H7 (cell line): ENCODE measurements around the gene SLC22A2. TPM values are rescaled to one million over a fixed set of nuclear protein-coding genes. Genes with fewer than 3 reads are reported as not detected.

Experiments
- DNase-seq: peaks from one replicate; pipeline ENCODE4 v3.0.0; 2012
- H3K27me3 ChIP-seq: 2 replicates; pipeline ENCODE4 v1.6.0; 2011; ENCODE audit warnings: mild to moderate bottlenecking, low read length; ENCODE audit not compliant: control insufficient read depth, insufficient read depth
- H3K36me3 ChIP-seq: replicated peaks from 2 replicates; pipeline ENCODE4 v1.5.1; 2011; ENCODE audit warnings: low read length; ENCODE audit not compliant: control insufficient read depth, insufficient read depth
- H3K4me3 ChIP-seq: 2 replicates; pipeline ENCODE4 v1.5.1; 2011; ENCODE audit warnings: low read depth, mild to moderate bottlenecking, control low read depth, low read length, moderate library complexity; ENCODE audit not compliant: insufficient read depth
- total RNA-seq: library from RNA; depleted of rRNA; stranded (reverse); fragments of >200 nt; shearing (Covaris generic); gene quantifications from 2 replicates; pipeline ENCODE4 v1.2.3, GENCODE V29; 2014

Gene SLC22A2
- total RNA-seq, 1 experiment from 2014 or later: 0.42 TPM

- H3K27me3 ChIP-seq: no peaks in the 10 kb centered on the region
These were observed 5.5 kb upstream of the SLC22A2 start for GRCh38 chr6:160264061-160264612.

GRCh38 chr6:160263196-160263939 lies 4.7 kb upstream of the SLC22A2 start:
- no peaks in the 10 kb centered on the region for H3K36me3 ChIP-seq
- no peak for DNase-seq
- no peaks in the 10 kb centered on the region for H3K27me3 ChIP-seq

More at GRCh38 chr6:160264061-160264612, 5.5 kb upstream of the SLC22A2 start:
- DNase-seq: no peak
- H3K36me3 ChIP-seq: no peaks in the 10 kb centered on the region
- H3K4me3 ChIP-seq: no peak overlapping the region

GRCh38 chr6:160261991-160262680 lies 3.5 kb upstream of the SLC22A2 start:
- H3K27me3 ChIP-seq: no peaks in the 10 kb centered on the region
- DNase-seq: peak; percentile 66
- H3K4me3 ChIP-seq: no peak overlapping the region
- no peaks in the 10 kb centered on the region for H3K36me3 ChIP-seq

More at GRCh38 chr6:160263196-160263939, 4.7 kb upstream of the SLC22A2 start:
- H3K4me3 ChIP-seq: no peak overlapping the region

GRCh38 chr6:160260803-160261450 lies 2.3 kb upstream of the SLC22A2 start:
- no peak for DNase-seq
- Histone ChIP-seq H3K36me3 (no peaks in the 10 kb centered on the region), H3K27me3 (no peaks in the 10 kb centered on the region), H3K4me3 (no peak overlapping the region)

- H3K36me3 ChIP-seq: no peaks in the 10 kb centered on the region
- DNase-seq: no peak
These were observed 1.7 kb upstream of the SLC22A2 start for GRCh38 chr6:160260367-160260766.

GRCh38 chr6:160259598-160259997 lies 977 bp upstream of the SLC22A2 start:
- H3K27me3 ChIP-seq: no peaks in the 10 kb centered on the region
- no peak overlapping the region for H3K4me3 ChIP-seq
- no peaks in the 10 kb centered on the region for H3K36me3 ChIP-seq
- DNase-seq: peak; percentile 38

More at GRCh38 chr6:160260367-160260766, 1.7 kb upstream of the SLC22A2 start:
- Histone ChIP-seq H3K27me3 (no peaks in the 10 kb centered on the region), H3K4me3 (no peak overlapping the region)

GRCh38 chr6:160259143-160259425 lies 463 bp upstream of the SLC22A2 start:
- Histone ChIP-seq H3K4me3 (no peak overlapping the region), H3K27me3 (no peaks in the 10 kb centered on the region), H3K36me3 (no peaks in the 10 kb centered on the region)
- no peak for DNase-seq

GRCh38 chr6:160256445-160256844 lies 2.2 kb downstream of the SLC22A2 start:
- H3K36me3 ChIP-seq: no peaks in the 10 kb centered on the region
- H3K4me3 ChIP-seq: no peak overlapping the region
- H3K27me3 ChIP-seq: no peaks in the 10 kb centered on the region
- DNase-seq: no peak

GRCh38 chr6:160254467-160255312 lies 3.9 kb downstream of the SLC22A2 start:
- no peaks in the 10 kb centered on the region for H3K36me3 ChIP-seq
- peak; percentile 46 for DNase-seq
- no peak overlapping the region for H3K4me3 ChIP-seq
- no peaks in the 10 kb centered on the region for H3K27me3 ChIP-seq

GRCh38 chr6:160253714-160254113 lies 4.9 kb downstream of the SLC22A2 start:
- H3K36me3 ChIP-seq: no peaks in the 10 kb centered on the region
- no peak for DNase-seq
- H3K4me3 ChIP-seq: no peak overlapping the region
- H3K27me3 ChIP-seq: no peaks in the 10 kb centered on the region

GRCh38 chr6:160253292-160253691 lies 5.3 kb downstream of the SLC22A2 start:
- DNase-seq: no peak
- no peak overlapping the region for H3K4me3 ChIP-seq
- no peaks in the 10 kb centered on the region for H3K36me3 ChIP-seq
- H3K27me3 ChIP-seq: no peaks in the 10 kb centered on the region

GRCh38 chr6:160252073-160252813 lies 6.4 kb downstream of the SLC22A2 start:
- Histone ChIP-seq H3K27me3 (no peaks in the 10 kb centered on the region), H3K4me3 (no peak overlapping the region), H3K36me3 (no peaks in the 10 kb centered on the region)
- no peak for DNase-seq

GRCh38 chr6:160249671-160250070 lies 8.9 kb downstream of the SLC22A2 start:
- Histone ChIP-seq H3K27me3 (no peaks in the 10 kb centered on the region), H3K4me3 (no peak overlapping the region), H3K36me3 (no peaks in the 10 kb centered on the region)
- no peak for DNase-seq
